Measurements from ENCODE around the gene PAPOLG.
"Not testable (repeated sequence)": the region's sequence is repeated elsewhere in the genome, so short reads cannot be mapped to it uniquely, and the experiment has no call there.

Gene PAPOLG

DNA sequence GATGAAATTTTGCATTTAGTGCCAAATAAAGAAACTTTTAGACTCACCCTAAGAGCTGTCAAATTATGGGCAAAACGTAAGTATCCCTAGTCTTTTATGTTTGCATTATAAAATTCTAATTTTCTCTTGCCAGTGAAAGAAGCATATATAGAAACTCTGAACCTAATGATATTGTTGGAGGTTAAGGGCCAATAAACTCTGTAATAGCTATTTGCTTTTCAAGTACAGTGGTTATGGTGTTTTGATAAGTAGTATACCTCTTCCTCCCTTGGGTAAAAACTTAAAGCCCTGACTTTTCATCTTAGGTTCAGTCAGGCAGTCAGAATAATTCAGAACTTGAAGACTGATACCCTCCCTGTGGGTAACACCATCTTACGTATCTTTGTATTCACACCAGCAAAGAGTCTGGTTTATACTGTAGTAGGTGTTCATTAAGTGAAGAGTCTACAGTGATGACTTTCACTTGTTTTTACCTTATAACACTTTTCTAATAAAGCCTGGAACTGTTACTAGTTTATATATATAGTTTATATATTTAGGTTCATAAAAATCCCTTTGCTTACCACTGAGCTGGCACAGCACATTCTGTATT, 19.1 kb downstream of the PAPOLG start:
- no peak for DNase-seq (ENCODE audit: low read depth)

DNA sequence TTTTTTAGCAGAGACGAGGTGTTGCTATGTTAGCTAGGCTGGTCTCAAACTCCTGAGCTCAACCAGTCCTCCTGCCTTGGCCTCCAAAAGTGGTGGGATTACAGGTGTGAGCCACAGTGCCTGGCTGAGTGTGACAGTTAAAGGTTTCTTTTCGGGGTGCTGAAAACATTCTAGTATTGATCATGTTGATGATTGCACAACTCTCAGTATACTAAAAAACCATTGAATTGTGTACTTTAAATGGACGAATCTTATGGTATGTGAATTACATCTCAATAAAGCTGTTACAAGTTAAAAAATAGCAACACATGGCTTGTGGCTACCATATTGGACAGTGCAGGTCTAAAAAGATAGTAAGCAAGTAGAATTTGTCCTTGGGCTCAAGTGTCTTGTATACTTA, 22.3 kb downstream of the PAPOLG start:
- no peak for DNase-seq (ENCODE audit: low read depth)

DNA sequence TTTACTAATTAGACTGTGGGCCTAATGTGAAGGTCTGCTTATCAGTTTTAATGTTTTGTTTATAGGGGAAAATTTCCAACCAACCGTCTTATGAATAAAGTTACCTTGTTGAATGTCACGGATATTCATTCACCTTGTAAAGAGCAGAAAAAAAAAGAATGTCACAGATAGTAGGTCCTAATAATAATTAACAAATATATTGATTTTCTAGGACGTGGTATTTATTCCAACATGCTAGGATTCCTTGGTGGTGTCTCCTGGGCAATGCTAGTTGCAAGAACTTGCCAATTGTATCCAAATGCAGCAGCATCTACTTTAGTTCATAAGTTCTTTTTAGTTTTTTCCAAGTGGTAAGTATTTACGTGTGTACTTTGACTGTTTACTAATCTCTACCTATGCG, 23.4 kb downstream of the PAPOLG start:
- no peak for DNase-seq (ENCODE audit: low read depth)

DNA sequence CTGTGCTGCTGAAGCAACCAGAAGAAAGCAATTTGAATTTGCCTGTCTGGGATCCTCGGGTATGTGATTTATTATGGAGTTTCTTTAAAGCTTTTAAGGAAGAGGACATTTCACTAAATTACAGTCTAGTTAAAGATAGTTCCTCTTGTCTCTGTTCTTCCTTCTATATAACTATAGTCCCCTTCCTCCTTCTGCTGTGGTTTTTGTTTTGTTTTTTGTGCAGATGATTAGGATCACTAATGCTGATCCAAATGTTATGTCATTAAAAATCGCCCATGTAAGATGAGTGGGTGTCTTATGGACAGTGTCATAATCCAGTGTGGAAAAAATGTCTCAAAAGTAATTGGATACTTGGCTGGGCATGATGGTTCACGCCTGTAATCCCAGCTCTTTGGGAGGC, 24.7 kb downstream of the PAPOLG start:
- no peak for DNase-seq (ENCODE audit: low read depth)

DNA sequence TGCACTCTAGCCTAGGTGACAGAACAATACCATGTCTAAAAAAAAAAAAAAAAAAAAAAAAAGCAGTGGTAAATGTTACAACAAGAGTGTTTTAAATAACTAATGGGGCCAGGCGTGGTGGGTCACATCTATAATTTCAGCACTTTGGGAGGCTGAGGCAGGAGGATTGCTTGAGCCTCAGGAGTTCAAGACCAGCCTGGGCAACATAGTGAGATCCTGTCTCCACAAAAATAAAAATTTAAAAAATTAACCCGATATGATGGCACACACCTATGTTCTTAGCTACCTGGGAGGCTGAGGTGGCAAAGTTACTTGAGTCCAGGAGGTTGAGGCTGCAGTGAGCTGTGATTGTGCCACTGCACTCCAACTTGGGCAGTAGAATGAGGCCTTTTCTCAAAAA, 37.1 kb downstream of the PAPOLG start:
- no peak for DNase-seq (ENCODE audit: low read depth)

DNA sequence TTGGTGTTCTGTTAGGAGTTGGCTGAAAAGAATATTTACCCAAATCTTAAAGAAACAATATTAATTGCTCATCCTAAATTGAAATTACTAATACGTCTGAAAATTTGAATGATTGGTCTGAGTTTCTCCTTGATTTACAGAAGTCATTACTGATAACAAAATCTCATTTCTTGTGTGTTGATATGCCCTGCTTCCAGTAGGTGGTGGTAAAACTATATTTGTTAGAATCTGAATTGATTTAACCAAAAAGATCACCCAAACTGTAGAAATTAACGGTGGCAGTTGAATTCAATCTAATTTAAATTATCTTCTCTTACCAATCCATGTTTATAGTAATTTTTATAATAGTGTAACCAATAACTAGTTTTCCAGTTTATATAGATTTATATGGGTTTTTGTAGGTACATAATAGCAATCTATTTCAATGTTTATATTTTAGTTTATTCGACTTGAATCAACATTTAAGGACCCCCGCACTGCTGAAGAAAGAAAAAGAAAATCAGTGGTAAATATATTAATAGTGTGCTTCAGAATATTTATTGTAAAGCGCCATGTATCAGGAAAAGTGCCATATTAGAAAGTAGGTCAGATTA, 38.3 kb downstream of the PAPOLG start:
- DNase-seq (ENCODE audit: low read depth) = no peak

DNA sequence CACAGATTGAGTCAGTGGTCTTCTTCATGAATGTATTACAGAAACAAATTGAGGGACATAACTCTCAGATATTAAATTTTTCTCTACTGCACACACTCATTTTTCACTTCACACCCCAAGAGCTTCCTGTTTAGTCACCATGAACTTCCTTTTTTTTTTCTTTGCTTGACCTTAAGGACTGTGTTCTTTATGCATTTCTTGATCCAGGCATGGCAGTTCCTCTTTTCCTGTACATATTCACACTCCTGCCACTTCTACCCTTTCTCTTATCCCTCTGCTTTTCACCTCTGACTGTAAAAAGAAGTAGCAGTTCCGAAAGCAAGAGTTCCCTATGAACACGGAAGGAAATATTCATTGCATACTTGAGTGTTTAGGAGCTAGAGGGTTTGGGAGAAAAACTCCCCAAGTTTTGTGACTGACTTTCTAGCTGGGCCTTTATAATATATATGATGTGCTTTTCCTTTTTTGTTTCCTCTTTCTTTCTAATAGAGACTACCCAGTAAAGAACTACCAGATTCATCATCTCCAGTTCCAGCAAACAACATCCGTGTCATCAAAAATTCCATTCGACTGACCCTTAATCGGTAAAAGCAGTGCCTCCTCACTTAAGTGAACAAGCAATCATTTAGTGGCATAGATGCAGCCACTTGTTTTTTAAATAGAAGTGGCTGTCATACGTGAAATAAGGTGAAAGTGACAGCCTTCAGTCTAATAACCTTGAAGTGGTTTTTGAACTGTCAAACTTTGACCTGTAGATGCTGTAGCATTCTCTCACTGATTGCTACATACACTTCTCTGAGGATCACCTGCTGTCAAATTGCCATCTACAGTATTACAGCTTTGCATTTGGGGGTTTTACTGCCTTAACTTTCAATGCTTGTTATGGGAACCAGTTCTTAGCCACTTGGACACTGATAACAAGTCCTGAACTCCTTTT, 40.8 kb downstream of the PAPOLG start:
- DNase-seq (ENCODE audit: low read depth) = no peak

DNA sequence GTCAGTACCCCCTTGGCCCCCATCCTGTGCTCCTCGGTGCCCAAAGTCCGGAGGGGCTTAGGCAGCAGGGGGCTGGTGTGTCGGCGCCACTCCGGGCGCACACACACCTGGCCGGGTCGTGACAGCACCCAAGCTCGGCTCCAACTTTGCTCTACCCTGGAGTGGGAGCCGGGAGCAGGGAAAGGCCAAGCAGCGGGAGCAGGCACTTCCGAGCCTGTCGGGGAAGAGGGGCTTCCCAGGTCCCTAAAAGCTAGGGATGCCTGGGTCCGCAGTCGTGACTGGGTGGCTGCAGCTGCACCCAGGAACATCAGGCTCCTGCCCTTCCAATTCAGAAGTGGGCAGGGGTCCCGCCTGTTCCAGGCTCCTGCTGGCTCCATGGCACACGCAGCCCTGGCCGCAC, 48.4 kb downstream of the PAPOLG start:
- no peak for DNase-seq (ENCODE audit: low read depth)

DNA sequence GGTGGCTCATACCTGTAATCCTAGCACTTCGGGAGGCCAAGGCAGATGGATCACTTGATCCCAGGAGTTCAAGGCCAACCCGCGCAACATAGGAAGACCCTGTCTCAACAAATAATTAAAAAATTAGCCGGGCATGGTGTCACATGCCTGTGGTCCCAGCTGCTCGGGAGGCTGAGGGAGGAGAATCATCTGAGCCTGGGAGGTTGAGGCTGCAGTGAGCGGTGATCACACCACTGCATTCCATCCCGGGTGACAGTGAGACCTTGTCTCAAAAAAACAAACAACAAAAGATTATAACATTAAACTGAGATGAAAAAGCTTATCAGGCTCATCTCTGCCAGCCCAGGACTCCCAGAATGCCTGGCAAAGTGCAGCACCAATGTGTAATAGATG, 50.5 kb downstream of the PAPOLG start:
- DNase-seq (ENCODE audit: low read depth) = no peak

DNA sequence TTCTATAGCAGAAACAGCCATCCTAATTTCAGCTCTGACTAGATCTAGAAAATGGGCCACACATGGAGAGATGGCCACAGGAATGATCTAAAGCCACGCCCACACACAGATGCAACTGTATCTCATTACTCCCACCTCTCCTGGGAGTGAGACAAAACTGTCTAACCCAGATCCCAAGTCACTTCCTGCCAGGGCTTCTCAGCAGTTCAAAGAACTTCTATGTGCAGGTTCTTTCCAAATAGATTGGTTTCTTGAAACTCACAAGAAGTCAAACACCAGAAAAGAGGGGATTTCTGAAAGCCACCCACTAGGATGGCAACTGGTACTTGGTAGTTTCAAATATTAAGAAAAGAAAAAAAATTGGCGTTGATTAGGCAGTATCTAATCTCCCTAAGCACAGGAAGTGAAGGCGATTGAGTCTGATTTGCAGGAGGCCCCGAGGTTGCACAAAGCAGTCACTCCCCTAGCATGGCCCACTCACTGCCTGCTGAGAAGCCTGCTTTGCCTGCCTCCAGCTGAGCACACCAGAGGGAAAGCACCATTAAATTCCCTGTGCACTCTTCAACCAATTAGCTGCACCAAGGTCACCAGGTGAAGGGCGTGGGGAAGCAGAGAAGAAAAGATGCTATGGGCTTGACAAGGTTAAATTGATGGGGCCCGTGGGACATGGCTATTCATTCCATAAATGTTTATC, 51.1 kb downstream of the PAPOLG start:
- DNase-seq (ENCODE audit: low read depth) = no peak

DNA sequence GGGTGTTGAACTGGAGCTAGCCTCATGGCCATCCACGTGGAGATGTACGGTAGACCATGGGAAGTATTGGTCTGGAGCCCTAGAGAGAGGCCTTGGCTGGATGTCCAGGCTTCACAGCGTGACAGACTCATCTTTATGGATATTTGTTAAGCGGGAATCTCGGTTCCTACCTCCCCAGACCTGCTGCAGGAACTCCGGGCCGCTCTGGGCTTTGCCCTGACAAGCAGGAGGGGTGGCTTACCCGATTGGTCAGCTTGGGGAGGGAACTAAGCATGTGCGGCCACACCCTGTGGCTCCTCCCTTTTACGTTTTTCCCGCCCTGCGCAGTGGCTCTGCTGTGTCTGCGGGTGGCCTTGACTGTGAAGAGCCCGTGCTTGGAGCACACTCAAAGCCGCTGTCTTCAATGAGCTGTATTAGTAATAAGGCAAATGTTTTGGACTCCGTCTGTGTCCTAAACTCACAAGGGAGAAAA, 52.3 kb downstream of the PAPOLG start:
- no peak for DNase-seq (ENCODE audit: low read depth)

DNA sequence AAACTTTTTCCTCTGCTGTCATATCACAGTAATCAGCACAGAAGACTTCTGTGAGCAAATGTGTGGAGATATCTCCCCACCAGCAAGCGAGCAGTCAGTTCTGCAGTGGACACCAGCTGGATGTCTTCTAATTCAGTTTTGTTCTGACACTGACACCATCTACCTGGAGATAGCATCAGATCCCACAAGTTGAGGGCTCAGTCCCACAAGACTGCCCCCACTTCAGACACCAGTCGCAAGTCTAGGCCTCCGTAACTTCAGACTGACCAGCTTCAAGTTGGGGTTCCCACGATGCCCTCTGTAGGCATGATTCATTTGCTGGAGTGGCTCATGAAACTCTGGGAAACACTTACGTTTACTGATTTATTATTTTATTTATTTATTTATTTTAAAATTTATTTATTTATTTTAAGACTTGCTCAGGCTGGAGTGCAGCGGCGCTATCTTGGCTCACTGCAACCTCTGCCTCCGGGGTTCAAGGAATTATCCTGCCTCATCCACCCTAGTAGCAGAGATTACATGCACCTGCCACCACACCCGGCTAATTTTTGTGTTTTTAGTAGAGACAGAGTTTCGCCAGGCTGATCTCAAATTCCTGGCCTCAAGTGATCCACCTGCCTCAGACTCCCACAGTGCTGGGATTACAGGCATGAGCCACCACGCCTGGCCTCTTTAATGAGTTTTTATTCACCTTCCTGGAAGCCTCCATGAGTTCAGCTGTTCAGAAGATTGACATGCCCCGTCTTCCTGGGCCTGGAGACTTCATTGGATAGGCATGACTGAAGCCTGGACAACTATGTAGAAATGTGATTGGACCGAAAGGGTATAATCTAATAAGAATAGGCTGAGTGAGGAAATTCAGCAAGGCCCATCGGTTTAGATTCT, 55.7 kb downstream of the PAPOLG start:
- DNase-seq (ENCODE audit: low read depth) = no peak

DNA sequence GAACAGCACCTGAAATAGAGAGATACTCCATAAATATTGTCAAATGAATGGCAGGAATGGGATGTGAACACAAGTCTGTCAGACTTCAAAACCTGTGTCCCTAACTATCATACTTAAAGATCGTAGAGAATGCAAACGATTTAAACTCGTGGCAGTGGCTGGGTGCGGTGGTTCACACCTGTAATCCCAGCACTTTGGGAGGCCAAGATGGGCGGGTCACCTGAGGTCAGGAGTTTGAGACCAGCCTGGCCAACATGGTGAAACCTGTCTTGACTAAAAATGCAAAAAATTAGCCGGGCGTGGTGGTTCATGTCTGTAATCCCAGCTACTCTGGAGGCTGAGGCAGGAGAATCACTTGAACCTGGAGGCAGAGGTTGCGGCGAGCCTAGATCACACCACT, 61.1 kb downstream of the PAPOLG start:
- DNase-seq (ENCODE audit: low read depth) = not testable (repeated sequence)

DNA sequence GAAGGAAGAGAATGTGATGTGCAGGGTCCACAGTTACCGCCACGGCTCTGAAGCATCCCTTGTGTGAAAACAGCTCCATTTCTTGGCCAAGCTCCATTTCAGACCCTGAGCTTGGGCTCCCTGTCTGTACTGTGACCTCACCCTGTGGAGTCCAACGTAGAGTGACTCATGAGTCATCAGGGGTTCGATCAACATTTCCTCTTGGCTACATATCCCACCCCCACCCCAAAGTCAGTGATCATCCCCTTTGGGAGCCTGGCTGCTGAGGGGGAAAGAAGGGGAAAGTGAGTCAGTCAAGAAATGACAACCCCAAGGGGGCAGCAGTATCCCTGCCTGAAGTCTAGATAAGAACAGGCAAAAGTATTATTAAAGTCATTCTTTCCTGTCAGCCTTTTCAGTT, 62.2 kb downstream of the PAPOLG start:
- DNase-seq (ENCODE audit: low read depth) = no peak

DNA sequence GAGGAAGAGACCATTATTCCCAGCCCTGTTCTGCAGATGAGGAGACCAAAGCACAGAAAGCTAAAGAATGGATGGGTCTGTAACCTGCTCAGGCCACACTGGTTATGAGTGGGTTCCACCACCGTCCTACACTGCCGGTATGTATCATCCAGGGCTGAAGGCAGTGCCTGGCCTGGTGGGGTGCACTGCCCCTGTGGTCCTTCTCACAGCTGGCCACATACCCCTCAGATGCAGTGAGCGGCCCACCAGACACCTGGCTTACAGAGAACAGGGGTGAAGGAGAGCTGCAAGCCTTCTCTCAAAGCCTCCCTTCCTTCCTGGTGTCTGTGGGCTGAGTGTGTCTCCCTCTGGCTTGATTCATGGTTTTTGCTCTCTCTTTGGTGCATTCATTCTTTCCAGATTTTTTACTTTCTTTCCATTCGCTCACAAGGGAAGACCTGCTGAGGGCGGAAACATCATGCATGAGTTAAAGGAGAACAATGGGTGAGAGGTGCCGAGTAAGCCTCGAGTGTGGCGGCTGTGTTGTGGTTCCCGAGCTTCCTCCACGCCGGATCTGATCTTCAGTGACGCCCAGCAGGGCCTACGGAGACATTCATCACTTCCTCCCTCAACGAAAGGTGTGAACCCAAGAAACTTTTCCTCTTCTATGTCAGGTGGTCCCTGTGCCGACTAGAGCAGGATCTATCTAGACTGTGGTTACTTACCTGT, 63.2 kb downstream of the PAPOLG start:
- DNase-seq (ENCODE audit: low read depth) = peak; percentile 71

DNA sequence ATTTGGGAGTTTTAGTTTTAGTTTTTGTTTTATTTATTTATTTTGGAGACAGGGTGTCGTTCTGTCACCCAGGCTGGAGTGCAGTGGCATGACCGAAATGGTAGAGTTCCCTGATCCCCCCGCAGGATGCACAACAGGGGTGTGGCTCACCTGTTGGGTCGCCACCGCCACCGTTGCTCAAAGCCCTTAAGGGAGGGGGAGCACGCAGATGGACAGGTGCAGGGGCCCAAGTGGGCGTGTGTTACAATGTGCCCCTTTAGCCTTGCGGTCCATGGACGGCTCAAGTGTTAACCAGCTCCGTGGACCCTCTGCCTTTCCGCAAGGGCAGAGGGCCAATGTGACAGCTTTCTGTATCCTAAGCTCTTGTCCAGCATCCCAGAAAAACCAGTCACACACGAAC, 63.9 kb downstream of the PAPOLG start:
- no peak for DNase-seq (ENCODE audit: low read depth)

DNA sequence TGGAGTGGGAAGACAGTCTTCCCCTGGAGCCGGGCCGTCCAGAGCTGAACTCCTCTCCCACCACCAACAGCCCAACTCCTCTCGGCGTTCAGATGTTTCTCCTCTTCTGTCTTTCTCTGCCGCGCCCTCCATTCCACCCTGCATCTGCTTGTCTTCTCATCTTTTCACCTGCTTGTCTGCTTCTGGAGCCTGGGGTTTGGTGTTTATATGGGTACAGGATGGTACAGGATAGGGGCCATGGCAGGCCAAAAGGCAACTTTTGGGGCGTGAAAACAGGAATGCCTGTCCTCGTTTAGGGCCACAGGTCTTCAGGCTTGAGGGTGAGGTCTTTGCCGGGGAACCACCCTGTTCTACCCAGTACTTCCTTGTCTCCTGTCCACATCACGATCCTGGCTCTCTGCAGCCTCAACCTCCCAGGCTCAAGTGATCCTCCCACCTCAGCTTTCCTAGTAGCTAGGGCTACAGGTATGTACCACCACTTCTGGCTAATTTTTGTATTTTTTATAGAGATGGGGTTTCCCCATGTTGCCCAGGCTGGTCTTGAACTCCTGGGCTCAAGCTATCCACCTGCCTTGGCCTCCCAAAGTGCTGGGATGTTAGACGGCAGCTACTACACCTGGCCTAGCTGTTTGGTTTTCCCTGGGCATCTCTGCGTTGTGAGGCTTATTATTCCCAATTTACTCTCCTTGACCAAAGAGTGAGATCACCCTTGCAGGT, 64.5 kb downstream of the PAPOLG start:
- DNase-seq (ENCODE audit: low read depth) = no peak

DNA sequence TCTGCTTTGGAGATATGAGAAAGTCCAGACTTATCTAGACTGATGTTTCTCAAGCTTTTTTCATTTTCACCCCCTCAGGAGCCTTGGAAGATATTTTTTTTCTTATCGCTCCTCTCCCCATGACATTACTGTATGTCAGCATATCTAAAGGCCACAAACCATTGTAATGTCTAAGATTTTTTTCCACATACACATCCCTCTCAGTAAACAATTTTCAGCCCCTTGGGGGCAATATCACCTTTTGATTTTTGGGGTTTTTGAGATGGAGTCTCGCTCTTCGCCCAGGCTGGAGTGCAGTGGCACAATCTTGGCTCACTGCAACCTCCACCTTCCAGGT, 65.0 kb downstream of the PAPOLG start:
- no peak for DNase-seq (ENCODE audit: low read depth)

DNA sequence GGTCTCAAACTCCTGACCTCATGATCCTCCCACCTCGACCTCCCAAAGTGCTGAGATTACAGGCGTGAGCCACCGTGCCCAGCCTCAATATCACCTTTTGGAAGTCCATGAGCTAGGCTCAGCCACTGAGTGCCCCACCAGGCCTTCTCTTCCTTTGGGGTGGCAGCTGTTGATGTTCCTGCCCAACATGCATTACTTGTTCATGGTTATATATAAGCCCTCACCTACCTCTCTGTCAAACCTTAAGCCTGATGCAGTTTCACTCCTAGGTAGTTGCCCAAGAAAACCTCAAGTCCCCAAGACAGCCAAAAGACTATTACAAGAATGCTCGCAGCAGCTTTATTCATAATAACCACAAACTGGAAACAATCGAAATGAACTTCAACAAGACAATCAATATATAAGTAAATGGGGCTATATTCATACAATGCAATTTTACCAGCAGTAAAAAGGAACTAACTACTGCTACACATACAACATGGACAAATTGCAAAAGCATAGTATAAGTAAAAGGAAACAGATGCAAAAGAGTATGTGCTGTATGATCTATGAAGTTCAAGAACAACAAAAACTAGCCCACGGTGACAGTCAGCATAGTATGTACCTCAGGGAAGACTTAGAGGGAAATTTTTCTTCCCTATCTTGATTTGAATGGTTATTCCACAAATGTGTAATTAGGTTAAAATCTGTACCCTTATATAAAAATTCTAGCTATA, 65.7 kb downstream of the PAPOLG start:
- DNase-seq (ENCODE audit: low read depth) = no peak

DNA sequence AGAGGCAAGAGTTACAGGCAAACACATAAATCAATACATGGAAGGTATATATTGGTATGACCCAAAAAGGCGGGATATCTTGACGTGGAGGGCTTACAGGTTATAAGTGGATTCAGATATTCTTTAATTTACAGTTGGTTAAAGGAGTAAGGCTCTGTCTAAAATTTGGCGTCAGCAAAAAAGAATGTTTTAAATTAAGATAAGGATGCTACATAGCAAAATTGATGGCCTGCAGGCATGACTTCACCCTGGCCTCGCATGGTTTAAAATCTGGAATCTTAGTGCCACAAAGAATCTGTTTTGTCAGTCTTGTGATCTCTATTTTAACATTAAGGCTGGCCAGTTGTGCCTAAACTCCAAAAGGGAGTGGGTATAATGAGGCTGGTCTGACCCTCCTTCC, 66.9 kb downstream of the PAPOLG start:
- DNase-seq (ENCODE audit: low read depth) = no peak

All from activated T-cell treated with anti-CD3 and anti-CD28 coated beads for 1 hour (primary cell).